ENCODE results near the gene CGGBP1.

The CGGBP1 gene

DNA sequence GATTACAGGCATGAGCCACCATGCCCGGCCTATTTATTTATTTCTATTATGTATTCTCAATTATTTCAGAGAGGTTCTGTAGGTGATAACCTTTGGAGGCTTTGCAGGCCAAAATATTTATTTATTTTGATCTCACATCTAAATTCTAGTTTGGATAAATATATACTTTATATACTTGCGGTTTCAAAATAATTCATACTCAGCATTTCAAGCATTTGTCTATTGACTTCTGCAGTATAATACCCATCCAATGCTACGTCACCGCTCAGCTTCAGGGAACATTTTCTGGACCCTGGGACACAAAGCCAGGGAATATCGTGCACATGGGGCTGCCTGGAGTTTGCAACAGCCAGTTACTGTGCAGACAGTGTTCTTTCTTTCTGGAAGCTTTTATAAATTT, 22.6 kb downstream of the CGGBP1 start:
- no peak overlapping the region for H3K27ac ChIP-seq
- TF ChIP-seq, protein P1, sequence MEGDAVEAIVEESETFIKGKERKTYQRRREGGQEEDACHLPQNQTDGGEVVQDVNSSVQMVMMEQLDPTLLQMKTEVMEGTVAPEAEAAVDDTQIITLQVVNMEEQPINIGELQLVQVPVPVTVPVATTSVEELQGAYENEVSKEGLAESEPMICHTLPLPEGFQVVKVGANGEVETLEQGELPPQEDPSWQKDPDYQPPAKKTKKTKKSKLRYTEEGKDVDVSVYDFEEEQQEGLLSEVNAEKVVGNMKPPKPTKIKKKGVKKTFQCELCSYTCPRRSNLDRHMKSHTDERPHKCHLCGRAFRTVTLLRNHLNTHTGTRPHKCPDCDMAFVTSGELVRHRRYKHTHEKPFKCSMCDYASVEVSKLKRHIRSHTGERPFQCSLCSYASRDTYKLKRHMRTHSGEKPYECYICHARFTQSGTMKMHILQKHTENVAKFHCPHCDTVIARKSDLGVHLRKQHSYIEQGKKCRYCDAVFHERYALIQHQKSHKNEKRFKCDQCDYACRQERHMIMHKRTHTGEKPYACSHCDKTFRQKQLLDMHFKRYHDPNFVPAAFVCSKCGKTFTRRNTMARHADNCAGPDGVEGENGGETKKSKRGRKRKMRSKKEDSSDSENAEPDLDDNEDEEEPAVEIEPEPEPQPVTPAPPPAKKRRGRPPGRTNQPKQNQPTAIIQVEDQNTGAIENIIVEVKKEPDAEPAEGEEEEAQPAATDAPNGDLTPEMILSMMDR (IDR thresholded peaks at IDR 0.05) = no peak
- TF ChIP-seq ZFX (IDR thresholded peaks at IDR 0.05; ENCODE audit: borderline replicate concordance) = no peak

DNA sequence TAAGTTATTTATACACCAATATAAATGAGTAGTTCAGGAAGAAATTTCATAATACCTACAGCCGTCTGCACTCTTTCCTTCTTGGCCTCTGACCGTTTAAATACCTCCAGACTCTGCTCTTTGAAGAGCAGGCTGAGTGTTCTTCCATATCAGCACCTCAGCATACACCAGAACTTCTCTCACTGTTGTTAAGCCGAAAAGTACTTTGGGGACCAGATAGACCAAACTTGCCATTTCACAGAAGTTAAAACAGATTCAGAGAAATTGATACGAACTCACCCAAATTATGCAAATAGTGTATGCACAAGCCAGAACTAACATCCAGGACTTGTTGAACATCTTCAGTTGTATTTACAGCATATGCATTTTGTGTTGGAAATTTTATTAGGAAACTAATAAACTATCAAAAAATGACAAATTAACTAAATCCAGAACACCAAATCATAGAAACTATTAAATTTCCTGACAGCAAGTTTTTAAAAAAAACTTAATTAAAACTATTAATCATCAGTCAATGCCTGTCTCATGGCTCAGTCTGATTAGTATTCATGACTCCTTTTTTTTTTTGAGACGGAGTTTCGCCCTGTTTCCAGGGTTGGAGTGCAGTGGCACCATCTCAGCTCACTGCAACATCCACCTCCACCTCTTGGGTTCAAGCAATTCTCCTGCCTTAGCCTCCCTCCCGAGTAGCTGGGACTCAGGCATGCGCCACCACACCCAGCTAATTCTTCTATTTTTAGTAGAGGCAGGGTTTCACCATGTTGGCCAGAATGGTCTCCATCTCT, 24.1 kb downstream of the CGGBP1 start:
- TF ChIP-seq ZFX (IDR thresholded peaks at IDR 0.05; ENCODE audit: borderline replicate concordance) = no peak
- TF ChIP-seq, protein P1 (IDR thresholded peaks at IDR 0.05) = no peak
- H3K27ac ChIP-seq = no peak overlapping the region

DNA sequence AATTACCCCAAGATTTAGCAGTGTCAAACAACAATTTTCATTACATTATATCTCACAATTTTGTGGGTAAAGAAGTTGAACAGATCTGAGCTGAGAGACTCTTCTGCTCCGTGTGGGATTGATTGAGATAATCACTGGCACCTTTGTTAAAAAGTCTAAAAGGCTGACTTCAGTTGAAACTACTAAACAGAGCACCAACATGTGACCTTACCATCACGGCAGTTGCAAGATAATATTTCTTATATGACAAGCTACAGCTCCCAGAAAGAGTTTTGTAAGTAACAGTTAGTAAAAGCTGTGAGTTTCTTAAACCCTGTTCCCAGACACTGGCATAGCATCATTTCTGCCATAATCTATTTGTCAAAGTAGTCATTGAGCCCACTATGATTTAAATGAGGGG, 25.0 kb downstream of the CGGBP1 start:
- TF ChIP-seq ZFX (IDR thresholded peaks at IDR 0.05; ENCODE audit: borderline replicate concordance) = no peak
- TF ChIP-seq, protein P1 (IDR thresholded peaks at IDR 0.05) = no peak
- no peak overlapping the region for H3K27ac ChIP-seq

DNA sequence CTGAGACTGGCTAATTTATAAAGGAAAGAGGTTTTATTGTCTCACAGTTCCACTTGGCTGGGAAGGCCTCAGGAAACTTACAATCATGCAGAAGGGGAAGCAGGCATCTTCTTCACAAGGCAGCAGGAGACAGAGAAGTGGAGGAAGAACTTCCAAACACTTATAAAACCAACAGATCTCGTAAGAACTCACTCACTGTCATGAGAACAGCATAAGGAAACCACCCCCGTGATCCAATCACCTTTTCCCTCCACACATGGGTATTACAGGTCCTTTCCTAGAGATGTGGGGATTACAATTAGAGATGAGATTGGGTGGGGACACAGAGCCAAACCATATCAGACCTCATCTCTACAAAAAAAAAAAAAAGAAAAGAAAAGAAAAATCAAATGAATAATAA, 25.7 kb downstream of the CGGBP1 start:
- TF ChIP-seq ZFX (IDR thresholded peaks at IDR 0.05; ENCODE audit: borderline replicate concordance) = no peak
- TF ChIP-seq, protein P1 (IDR thresholded peaks at IDR 0.05) = no peak
- H3K27ac ChIP-seq = no peak overlapping the region

DNA sequence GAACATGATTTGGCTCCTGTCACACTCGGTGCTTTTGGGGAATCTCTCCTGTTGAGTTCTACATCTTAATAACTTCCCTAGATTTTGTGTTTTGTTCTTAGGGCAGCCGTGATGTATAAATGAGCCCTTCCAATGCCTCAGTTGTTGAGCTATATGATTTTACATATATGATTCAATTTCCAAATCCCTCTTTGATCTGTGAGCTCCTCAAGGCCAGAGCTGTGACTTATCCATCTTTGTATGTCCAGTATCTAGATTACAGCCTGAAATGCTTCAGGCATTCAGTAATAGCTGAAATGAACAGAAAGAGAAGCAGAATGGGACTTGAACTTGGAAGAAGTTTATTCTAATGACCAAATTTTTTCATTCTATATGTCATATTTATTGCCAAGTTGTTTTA, 26.6 kb downstream of the CGGBP1 start:
- no peak for TF ChIP-seq ZFX (IDR thresholded peaks at IDR 0.05; ENCODE audit: borderline replicate concordance)
- TF ChIP-seq, protein P1 (IDR thresholded peaks at IDR 0.05) = no peak
- H3K27ac ChIP-seq = no peak overlapping the region

DNA sequence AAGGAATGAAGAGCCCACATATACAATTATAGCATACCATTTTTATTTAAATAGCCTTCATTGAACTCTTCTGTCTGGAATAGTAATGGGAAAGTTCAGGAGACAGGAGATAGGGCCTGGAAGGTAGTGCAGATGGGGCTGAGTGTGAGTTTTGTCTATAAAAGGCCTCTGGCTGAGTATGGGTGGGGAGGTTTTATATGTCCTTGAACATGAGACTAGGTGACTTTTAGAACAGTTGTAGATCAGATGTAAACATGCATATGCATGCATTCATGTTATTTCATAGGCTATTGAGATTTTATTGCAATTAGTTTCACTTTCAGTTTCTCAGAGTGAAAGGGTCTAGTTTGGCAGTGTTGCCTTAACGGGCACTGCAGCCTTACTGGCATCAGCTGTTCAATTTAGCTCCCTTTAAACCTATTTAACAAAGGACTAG, 27.1 kb downstream of the CGGBP1 start:
- TF ChIP-seq, protein P1 (IDR thresholded peaks at IDR 0.05) = no peak
- no peak for TF ChIP-seq ZFX (IDR thresholded peaks at IDR 0.05; ENCODE audit: borderline replicate concordance)

DNA sequence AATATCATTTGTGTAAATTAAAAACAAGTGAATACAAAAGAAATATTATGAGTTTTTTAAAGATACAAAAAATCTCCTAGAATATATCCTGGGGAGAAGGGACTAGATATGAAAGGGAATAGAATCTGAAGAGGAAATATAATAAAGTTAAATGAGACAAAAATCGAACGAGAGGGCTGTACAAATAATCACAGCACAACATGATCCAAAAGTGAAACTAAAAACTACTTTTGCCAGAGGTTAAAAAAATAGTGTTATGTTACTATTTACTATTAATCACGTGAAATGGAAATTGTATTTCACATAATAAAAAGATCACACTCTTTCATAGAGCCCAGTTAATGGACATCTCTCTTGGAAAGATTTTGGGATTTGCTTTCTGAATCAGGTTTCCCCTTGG, 28.6 kb downstream of the CGGBP1 start:
- no peak overlapping the region for H3K27ac ChIP-seq
- no peak for TF ChIP-seq ZFX (IDR thresholded peaks at IDR 0.05; ENCODE audit: borderline replicate concordance)
- TF ChIP-seq, protein P1 (IDR thresholded peaks at IDR 0.05) = no peak

More for the DNA sequence above, 27.1 kb downstream of the CGGBP1 start:
- H3K27ac ChIP-seq = no peak overlapping the region

Data from 22Rv1 (cell line).